NCI-H2029 (cell line): ENCODE results near the gene MYCBP2.

Experiments used
- DNase-seq: peaks from one replicate; lab custom pipeline; 2025; lab: John Stamatoyannopoulos, UW

Gene MYCBP2

GRCh38 chr13:77093735-77094134 is 233.2 kb downstream of the MYCBP2 start:
- no peak for DNase-seq

GRCh38 chr13:77084755-77085154 is 242.1 kb downstream of the MYCBP2 start:
- no peak for DNase-seq

GRCh38 chr13:77079902-77080413 is 246.9 kb downstream of the MYCBP2 start:
- DNase-seq: no peak

GRCh38 chr13:77067519-77067918 is 259.4 kb downstream of the MYCBP2 start:
- no peak for DNase-seq

- no peak for DNase-seq
These were observed 261.3 kb downstream of the MYCBP2 start for GRCh38 chr13:77065461-77066147.

- DNase-seq: no peak
These were observed 264.8 kb downstream of the MYCBP2 start for GRCh38 chr13:77062097-77062496.

- DNase-seq: no peak
These were observed 265.5 kb downstream of the MYCBP2 start for GRCh38 chr13:77061362-77061761.

GRCh38 chr13:77056886-77057285 is 270.0 kb downstream of the MYCBP2 start:
- no peak for DNase-seq

GRCh38 chr13:77056382-77056781 is 270.5 kb downstream of the MYCBP2 start:
- no peak for DNase-seq

GRCh38 chr13:77055158-77055557 is 271.7 kb downstream of the MYCBP2 start:
- no peak for DNase-seq

- no peak for DNase-seq
These were observed 273.7 kb downstream of the MYCBP2 start for GRCh38 chr13:77053192-77053591.

- DNase-seq: no peak
These were observed 278.2 kb downstream of the MYCBP2 start for GRCh38 chr13:77048681-77049080.

- DNase-seq: no peak
These were observed 279.1 kb downstream of the MYCBP2 start for GRCh38 chr13:77047649-77048343.

- no peak for DNase-seq
These were observed 284.2 kb downstream of the MYCBP2 start for GRCh38 chr13:77042566-77043177.

- DNase-seq: no peak
These were observed 286.1 kb downstream of the MYCBP2 start for GRCh38 chr13:77040835-77041234.

- DNase-seq: peak; percentile 54
These were observed 286.8 kb downstream of the MYCBP2 start for GRCh38 chr13:77040076-77040475.

GRCh38 chr13:77038907-77039480 is 287.9 kb downstream of the MYCBP2 start:
- DNase-seq: no peak

- no peak for DNase-seq
These were observed 290.6 kb downstream of the MYCBP2 start for GRCh38 chr13:77036279-77036678.

GRCh38 chr13:77034881-77035280 is 292.0 kb downstream of the MYCBP2 start:
- DNase-seq: no peak

GRCh38 chr13:77033717-77034302 is 293.1 kb downstream of the MYCBP2 start:
- no peak for DNase-seq

GRCh38 chr13:77031656-77032243 is 295.1 kb downstream of the MYCBP2 start:
- DNase-seq: no peak

GRCh38 chr13:77029436-77029835 is 297.5 kb downstream of the MYCBP2 start:
- no peak for DNase-seq
